Brain microvascular endothelial cell (primary cell): ENCODE data around the gene SIVA1.

ENCODE experiments used
- DNase-seq: peaks from one replicate; pipeline ENCODE4 v3.0.0-alpha.2; 2020
- H3K27ac ChIP-seq: fragments of 250-450 bp; sonication (Bioruptor Pico); 2 replicates; pipeline ENCODE4 v1.5.1; 2020; ENCODE audit warnings: mild to moderate bottlenecking, moderate library complexity
- H3K27me3 ChIP-seq: fragments of 250-450 bp; sonication (Bioruptor Pico); replicated peaks from 2 replicates; pipeline ENCODE4 v1.5.1; 2020; ENCODE audit warnings: mild to moderate bottlenecking
- H3K36me3 ChIP-seq: fragments of 250-450 bp; sonication (Bioruptor Pico); replicated peaks from 2 replicates; pipeline ENCODE4 v1.5.1; 2020; ENCODE audit warnings: mild to moderate bottlenecking
- H3K4me3 ChIP-seq: 2 replicates; pipeline ENCODE4 v1.5.1; 2011; ENCODE audit warnings: low read depth, mild to moderate bottlenecking, control low read depth, low read length, moderate library complexity
- in situ Hi-C: cut with HindIII; loops from 2 replicates; pipeline ENCODE4 v1.10.0; 2017; ENCODE audit warnings: low sequenced_read_pairs, low pct_ligation_motif_present
- TF ChIP-seq, protein P1 (sequence below): IDR thresholded peaks from 2 replicates; pipeline ENCODE4 v1.5.1; 2011; ENCODE audit warnings: low read depth, mild to moderate bottlenecking, moderate library complexity, low read length, control low read depth, inconsistent platforms; ENCODE audit errors: missing control alignments

The SIVA1 gene

DNA sequence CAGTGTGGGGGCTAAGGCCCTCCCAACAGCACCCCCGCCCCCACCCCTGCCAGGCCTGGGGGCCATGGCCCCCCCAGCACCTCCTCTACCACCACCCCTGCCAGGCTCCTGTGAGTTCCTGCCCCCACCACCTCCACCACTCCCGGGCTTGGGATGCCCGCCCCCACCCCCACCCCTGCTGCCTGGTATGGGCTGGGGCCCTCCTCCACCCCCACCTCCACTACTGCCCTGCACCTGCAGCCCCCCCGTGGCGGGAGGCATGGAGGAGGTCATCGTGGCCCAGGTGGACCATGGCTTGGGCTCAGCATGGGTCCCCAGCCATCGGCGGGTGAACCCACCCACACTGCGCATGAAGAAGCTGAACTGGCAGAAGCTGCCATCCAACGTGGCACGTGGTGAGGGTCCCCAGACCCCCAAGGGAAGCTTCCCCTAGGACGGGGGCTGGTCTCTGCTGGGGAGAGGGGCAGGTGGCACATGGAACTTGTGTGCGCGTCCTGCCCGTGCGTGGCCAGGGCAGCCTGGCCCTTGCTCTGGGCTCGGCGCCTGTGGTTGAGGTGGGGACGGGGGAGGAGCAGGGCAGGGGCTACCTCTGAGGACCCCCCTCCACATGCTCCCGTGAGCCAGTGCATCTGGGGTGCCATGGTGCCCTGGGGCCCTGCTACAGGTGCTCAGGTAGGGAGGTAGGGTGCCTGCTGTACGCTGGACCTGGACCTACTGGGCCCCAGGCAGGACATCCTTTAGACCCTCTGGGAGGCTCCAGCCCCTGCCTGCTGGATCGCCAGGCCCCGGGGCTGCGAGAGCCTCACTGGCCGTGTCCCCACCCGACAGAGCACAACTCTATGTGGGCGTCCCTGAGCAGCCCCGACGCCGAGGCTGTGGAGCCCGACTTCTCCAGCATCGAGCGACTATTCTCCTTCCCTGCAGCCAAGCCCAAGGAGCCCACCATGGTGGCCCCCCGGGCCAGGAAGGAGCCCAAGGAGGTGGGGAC is 45.0 kb upstream of the SIVA1 start:
- Histone ChIP-seq H3K36me3 (peaks cover 69% of the 10 kb centered on the region), H3K27me3 (no peaks in the 10 kb centered on the region), H3K4me3 (no peak overlapping the region), H3K27ac (no peak overlapping the region)
- no peak for DNase-seq
- TF ChIP-seq, protein P1, sequence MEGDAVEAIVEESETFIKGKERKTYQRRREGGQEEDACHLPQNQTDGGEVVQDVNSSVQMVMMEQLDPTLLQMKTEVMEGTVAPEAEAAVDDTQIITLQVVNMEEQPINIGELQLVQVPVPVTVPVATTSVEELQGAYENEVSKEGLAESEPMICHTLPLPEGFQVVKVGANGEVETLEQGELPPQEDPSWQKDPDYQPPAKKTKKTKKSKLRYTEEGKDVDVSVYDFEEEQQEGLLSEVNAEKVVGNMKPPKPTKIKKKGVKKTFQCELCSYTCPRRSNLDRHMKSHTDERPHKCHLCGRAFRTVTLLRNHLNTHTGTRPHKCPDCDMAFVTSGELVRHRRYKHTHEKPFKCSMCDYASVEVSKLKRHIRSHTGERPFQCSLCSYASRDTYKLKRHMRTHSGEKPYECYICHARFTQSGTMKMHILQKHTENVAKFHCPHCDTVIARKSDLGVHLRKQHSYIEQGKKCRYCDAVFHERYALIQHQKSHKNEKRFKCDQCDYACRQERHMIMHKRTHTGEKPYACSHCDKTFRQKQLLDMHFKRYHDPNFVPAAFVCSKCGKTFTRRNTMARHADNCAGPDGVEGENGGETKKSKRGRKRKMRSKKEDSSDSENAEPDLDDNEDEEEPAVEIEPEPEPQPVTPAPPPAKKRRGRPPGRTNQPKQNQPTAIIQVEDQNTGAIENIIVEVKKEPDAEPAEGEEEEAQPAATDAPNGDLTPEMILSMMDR: no peak
- in situ Hi-C loops: no loop called here

DNA sequence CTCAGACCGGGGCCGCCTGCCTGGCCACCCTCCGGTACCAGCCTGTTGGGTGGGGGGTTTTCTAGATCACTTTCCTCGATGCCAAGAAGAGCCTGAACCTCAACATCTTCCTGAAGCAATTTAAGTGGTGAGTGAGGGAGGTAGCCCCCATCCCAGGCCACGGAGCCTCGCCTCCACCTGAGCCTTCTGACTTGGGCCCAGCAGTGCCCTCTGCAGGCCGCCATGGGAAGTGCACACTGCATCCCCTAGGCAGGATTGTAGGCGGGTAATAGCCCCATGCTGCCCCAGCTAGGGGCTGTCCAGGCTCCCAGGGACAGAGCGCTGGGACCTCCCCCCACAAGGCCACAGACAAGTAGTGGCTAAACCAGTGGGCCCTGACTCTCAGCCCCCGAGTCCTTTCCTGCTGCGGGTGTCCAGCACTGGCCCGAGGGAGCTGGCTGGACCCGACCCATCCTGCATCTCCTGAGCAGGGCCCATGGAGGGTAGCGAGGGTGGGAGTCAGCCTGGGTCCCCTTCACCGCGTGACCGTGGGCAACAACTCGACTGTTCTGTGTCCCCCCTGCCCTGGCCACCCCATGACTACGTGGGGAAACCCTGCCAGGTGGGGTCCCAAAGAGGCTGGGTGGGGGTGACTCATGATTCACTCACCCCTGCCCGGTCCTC is 44.2 kb upstream of the SIVA1 start:
- in situ Hi-C loops: no loop called here
- DNase-seq: peak; percentile 51

DNA sequence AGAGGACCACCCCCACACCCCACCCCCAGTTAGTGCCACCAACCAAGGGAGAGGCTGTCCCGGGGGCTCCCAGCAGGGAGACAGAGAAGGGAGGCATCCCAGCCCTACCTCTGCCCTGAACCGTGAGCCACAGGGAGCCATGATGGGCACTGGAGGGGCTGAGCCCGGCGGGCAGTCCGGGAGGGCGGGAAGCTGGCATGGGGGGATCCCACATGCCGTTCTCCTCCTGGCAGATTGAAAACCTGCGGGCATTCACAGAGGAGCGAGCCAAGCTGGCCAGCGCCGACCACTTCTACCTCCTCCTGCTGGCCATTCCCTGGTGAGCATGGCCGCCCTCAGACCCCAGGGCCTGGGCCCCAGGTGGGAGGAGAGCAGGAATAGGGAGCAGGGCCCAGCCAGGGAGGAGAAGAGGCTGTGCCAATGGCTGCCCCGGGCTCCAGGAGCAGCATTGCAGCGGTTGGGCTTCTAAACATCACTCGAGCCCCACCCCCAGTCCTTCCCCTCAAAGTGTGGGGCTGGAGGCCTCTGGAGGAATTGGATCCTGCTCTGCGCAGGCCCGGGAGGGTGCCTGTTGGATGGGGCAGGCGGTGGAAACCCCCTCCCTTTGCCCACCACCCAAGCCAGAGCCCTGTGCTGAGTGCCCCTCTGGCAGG is 43.4 kb upstream of the SIVA1 start:
- no peak for DNase-seq
- TF ChIP-seq, protein P1: peak; percentile 3
- no peaks in the 10 kb centered on the region for H3K27me3 ChIP-seq
- in situ Hi-C loops: no loop called here
- no peak overlapping the region for H3K27ac ChIP-seq
- H3K36me3 ChIP-seq: peaks cover 69% of the 10 kb centered on the region
- no peak overlapping the region for H3K4me3 ChIP-seq

More for the DNA sequence above, 44.2 kb upstream of the SIVA1 start:
- TF ChIP-seq, protein P1: peak; percentile 99
- no peak overlapping the region for H3K27ac ChIP-seq
- H3K36me3 ChIP-seq: peaks cover 69% of the 10 kb centered on the region
- H3K4me3 ChIP-seq: no peak overlapping the region
- no peaks in the 10 kb centered on the region for H3K27me3 ChIP-seq

DNA sequence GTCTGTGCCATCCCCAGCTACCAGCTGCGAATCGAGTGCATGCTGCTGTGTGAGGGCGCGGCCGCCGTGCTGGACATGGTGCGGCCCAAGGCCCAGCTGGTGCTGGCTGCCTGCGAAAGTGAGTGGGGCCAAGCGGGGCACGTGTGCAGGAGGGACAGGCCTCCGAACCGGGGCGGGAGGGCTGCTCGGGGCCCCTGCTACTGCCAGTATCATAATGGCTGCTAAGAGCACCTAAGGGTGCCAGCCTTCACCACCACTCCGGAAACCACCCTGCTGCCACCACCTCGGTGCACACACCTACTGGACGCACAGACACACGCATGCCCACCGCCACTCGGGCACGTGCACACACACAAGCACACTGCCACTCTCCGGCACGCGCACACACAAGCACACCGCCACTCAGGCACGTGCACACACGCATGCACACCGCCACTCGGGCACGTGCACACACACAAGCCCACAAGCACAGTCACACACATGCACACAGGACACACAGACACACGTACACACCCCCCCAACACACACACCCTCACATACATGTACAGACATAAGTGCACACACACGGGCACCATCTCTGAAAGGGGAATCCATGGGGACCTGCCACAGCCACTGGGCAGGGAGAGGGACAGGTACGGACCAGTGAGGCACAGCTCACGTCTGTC is 42.7 kb upstream of the SIVA1 start:
- Histone ChIP-seq H3K27ac (no peak overlapping the region), H3K27me3 (no peaks in the 10 kb centered on the region), H3K4me3 (no peak overlapping the region), H3K36me3 (peaks cover 69% of the 10 kb centered on the region)
- TF ChIP-seq, protein P1: no peak
- DNase-seq: no peak
- in situ Hi-C loops: no loop called here

DNA sequence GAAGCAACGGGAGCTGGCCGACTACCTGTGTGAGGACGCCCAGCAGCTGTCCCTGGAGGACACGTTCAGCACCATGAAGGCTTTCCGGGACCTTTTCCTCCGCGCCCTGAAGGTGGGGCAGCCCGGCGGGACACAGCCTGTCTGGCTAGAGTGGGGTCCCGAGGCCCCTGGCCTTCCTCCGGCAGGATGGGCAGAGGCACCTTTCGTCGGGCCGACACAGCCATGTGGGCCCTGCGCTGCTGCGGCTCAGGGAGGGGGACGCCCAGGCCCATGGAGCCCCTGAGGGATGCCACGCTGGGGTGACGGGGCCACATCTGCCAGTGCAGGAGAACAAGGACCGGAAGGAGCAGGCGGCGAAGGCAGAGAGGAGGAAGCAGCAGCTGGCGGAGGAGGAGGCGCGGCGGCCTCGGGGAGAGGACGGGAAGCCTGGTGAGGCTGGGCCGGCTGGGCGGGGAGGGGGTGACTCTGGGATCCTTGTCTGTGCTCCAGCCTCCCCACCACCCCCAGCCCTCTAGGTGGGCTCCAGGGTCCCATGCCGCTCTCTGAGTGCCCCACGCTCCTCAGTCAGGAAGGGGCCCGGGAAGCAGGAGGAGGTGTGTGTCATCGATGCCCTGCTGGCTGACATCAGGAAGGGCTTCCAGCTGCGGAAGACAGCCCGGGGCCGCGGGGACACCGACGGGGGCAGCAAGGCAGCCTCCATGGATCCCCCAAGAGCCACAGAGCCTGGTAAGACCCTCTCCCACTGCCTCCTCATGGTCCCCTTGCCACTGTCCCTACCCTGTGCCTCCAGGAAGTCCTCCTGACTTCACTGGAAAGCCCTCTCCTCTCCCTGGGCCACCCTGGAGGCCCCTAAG is 39.8 kb upstream of the SIVA1 start:
- DNase-seq: no peak
- Histone ChIP-seq H3K36me3 (peaks cover 71% of the 10 kb centered on the region), H3K4me3 (no peak overlapping the region), H3K27ac (no peak overlapping the region), H3K27me3 (no peaks in the 10 kb centered on the region)
- in situ Hi-C loops: no loop called here
- TF ChIP-seq, protein P1: no peak
